DMS114 treated with DMSO at 0.1 percent for 48 hours (cell line): ENCODE measurements around the gene GRIA4.
"Not testable (repeated sequence)": the region's sequence is repeated elsewhere in the genome, so short reads cannot be mapped to it uniquely, and the experiment has no call there.

ENCODE experiments used
- DNase-seq: peaks from one replicate; lab custom pipeline; 2025; ENCODE audit not compliant: unreplicated experiment; lab: John Stamatoyannopoulos, UW

The GRIA4 gene

GRCh38 chr11:105718641-105719040 lies 108.8 kb downstream of the GRIA4 start:
- no peak for DNase-seq

- DNase-seq = no peak
Measured at GRCh38 chr11:105719073-105719822, 109.4 kb downstream of the GRIA4 start.

GRCh38 chr11:105720096-105720495 lies 110.2 kb downstream of the GRIA4 start:
- DNase-seq = no peak

GRCh38 chr11:105723269-105723668 lies 113.4 kb downstream of the GRIA4 start:
- no peak for DNase-seq

DNA sequence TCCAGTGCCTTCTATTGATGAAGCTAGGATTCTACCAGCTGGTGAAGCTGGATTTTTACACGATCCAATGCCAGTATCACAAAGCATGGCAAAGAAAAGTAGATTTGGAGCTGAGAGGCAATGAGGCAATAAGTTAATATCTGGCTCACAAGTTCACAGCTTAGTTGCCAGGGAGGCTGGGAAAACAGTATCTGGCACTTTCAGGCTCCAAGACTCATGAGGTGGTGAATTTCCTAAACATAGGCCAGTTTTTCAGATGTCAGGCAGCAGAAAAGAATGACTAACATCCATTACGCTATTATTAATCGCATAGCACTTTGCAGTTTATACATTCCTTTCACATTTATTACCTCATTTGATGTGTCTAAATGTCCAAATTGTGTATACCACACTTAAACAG lies 122.7 kb downstream of the GRIA4 start:
- DNase-seq = no peak

GRCh38 chr11:105734426-105734825 lies 124.6 kb downstream of the GRIA4 start:
- DNase-seq = no peak

- DNase-seq = no peak
Measured at GRCh38 chr11:105738251-105738650, 128.4 kb downstream of the GRIA4 start.

- no peak for DNase-seq
Measured at GRCh38 chr11:105738986-105739795, 129.3 kb downstream of the GRIA4 start.

DNA sequence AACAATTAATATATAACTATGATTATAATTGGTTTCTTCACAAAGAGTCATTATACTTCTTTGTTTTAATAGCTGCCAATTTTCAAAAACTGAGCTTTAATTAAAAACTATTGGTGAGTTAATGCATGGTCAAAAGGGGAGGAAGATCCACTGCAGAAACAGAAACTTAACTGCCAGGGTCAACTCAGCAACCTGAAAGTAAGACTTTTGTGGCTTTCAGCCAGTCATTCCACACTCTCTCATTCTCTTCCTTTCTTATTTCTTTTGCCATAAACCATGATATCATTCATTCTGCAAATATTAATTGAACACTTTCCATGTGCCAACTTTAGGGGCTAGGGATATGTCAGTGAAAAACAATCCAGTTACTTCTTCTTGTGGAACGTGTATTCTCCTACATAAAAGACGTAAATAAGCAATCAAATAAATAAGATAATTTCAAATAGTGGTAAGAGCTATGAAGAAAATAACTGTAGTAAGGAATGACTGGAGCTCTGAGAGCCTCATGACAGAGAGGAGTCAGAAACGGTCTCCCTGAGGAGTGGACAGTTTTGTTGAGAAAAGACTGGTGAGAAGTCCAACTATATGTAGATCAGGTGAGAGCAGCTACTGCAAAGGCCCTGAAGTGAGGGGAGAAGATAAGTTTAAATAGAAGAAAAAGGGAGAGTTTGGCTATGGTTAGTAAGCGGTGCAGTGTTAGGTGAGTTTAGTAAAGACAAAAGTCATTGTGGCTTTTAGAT lies 130.5 kb downstream of the GRIA4 start:
- no peak for DNase-seq

- DNase-seq = no peak
Measured at GRCh38 chr11:105741488-105742020, 131.7 kb downstream of the GRIA4 start.

GRCh38 chr11:105754260-105754659 lies 144.4 kb downstream of the GRIA4 start:
- DNase-seq = no peak

- DNase-seq = no peak
Measured at GRCh38 chr11:105754716-105755115, 144.8 kb downstream of the GRIA4 start.

DNA sequence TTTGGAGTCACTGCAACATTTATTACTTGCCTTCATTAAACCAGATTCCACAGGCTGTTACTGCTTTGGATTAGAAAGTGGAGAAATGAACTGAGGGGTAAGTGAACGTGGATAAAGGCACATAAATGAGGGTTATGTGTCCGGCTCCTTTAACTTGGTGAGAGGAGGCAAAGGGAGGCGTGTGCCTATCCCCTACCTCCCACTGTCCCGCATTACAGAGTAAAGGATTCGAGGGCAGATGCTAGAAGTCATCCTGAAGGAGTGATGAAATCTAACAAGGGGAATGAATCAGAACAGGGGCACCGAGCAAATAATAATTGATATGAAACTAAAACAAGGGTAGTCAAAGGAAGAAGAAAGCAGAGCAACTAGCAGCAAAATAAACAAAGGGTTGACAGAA lies 147.2 kb downstream of the GRIA4 start:
- DNase-seq = no peak

DNA sequence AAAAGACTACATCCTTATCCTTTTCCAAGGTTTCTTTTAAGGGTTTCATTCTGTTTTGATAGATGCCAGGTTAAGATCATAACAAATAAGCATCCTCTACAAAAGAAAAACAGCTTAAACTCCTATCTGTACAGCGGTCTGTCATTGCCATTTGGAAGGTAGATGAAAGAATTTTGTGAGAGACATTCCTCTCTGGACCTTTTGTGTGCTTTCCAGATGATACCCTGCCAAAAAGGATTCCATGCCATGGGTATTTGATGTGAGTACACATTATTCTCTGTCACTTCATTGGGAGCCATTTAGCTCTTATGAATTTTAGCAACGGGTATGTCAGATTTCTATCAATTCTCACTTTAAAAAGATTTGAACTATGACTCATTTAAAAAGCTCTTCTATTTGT lies 153.7 kb downstream of the GRIA4 start:
- DNase-seq = no peak

GRCh38 chr11:105767931-105768330 lies 158.1 kb downstream of the GRIA4 start:
- DNase-seq = no peak

GRCh38 chr11:105769627-105770026 lies 159.8 kb downstream of the GRIA4 start:
- DNase-seq = no peak

- not testable (repeated sequence) for DNase-seq
Measured at GRCh38 chr11:105773452-105773851, 163.6 kb downstream of the GRIA4 start.

DNA sequence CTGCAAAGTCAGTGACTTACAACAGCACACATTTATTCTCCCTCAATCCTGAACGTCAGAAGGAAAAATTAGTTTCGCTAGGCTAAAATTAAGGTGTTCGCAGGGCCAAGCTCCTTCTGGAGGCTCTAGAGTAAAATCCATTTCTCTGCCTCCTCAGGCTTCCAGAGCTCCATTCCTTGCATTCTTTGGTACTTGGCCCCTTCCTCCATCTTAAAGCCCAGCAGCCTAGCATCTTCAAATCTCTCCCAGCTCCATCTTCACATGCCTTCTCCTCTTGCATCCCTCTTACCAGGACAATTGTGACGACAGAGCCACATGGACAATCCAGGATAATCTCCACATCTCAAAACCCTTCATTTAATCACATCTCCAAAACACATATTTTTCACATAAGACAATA lies 165.0 kb downstream of the GRIA4 start:
- no peak for DNase-seq

GRCh38 chr11:105780781-105781525 lies 171.1 kb downstream of the GRIA4 start:
- no peak for DNase-seq

DNA sequence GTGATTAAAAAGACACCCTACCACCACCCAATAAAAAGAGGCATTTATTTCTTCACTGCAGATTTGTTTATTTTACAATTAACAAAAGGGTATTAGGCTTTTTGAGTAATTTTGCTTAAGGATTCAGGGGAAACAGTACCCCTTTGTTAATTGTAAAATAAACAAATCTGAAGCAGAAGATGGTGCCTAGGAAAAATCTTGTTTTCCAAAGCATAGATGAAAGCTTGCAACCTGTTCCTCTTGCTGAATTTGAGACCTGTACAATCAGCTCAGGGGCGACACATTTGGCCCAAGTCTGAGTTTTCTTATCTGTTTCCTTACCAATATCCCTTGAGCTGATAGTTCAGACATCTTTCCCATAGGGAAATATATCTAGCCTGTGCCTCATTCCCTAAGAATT lies 171.9 kb downstream of the GRIA4 start:
- no peak for DNase-seq

DNA sequence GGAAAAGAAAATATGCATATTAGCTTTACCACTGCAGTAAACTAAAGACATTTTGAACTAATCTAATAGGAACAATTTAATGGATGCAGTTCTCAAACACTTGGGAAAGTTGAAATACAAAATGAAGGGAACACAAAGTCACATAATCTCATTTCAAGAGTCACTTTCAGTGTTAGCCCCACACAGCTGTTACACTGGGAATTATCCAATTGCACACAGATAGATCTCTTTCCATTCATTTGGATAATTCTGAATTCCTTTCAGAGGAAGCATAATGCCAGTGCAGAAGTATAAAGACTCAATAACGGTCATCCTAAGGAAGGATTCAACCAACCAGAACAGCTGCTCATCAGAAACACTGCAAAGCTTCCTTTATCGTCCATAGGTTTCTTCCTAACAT lies 173.3 kb downstream of the GRIA4 start:
- no peak for DNase-seq
